Suppressor macrophage treated with lipopolysaccharide for 4 hours (primary cell): ENCODE data around the gene EPS15.
"Not testable (repeated sequence)": the region's sequence is repeated elsewhere in the genome, so short reads cannot be mapped to it uniquely, and the experiment has no call there.

Experiments
- DNase-seq: peaks from one replicate; pipeline ENCODE4 v3.0.0-alpha.2; 2020

The EPS15 gene

DNA sequence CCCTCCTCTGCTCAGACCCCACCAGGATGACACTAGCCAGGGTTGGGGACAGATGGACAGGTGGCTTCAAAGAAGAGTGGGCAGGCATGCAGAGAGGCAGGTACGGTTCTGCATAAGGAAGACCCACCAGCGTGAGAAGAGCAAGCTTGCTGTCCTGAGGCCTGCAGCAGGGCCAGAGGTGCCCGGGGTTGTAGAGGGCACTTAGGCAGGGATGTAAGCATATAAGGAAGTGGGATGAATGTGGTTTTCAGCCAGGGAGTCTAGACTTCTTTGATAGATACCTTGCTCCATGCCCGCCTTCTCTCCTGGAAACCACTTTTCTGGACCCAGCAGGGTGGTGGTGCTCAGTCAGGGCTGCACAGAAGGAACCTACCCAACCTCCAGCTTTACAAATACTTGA is 190.1 kb downstream of the EPS15 start:
- no peak for DNase-seq

DNA sequence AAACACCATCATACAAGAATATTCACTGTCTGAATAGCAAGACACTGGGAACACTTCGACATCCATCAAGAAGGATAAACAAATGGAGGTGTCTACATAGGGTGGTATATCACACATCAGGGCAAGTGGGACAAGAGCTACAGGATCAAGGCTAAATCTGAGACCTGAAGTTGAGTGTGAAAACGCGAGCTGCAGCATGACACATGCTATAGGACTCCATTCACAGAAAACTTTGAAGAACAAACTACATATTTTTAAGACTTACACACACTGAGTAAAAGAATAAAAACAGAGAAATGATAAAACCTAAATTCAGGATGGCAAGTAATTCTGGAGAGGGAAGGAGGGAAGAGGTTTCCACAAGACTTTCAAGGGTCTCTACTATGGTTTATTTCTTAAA is 190.8 kb downstream of the EPS15 start:
- no peak for DNase-seq

DNA sequence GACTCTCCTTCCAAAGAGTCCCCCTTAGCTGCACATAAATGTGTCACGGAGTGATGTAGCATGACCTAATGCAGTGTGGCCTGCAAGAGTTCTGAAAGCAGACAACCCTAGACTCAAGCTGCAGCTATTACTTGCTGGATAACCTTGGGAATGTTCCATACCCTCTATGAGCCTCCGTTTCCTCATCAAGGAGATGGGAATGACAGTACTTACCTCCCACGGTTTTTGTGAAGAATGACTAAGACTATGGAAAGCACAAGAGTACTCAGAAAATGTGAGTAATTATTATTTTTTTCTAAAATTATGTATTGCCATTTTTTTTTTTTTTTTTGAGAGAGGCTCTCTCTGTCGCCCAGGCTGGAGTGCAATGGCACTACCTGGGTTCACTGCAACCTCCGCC is 191.7 kb downstream of the EPS15 start:
- DNase-seq = peak; percentile 35

DNA sequence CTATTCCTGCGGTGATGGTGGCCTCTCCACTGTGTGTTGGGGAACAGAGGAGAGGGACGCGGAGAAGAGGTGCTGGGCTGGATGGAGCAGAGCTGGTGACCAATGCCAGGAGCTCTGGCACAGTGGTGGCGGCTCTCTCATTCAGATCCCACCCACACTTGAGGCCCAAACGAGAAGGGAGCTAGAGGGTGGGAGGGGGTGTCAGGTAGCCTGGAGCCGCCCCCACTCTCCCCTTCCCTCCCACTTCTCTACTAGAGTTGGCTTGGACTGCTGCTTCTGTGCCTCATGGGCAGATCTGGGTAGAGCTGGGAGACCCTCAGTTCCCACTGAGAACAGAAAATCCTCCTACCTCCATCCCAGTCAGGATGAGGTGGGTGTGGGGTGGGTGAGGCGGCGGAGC is 192.2 kb downstream of the EPS15 start:
- no peak for DNase-seq

DNA sequence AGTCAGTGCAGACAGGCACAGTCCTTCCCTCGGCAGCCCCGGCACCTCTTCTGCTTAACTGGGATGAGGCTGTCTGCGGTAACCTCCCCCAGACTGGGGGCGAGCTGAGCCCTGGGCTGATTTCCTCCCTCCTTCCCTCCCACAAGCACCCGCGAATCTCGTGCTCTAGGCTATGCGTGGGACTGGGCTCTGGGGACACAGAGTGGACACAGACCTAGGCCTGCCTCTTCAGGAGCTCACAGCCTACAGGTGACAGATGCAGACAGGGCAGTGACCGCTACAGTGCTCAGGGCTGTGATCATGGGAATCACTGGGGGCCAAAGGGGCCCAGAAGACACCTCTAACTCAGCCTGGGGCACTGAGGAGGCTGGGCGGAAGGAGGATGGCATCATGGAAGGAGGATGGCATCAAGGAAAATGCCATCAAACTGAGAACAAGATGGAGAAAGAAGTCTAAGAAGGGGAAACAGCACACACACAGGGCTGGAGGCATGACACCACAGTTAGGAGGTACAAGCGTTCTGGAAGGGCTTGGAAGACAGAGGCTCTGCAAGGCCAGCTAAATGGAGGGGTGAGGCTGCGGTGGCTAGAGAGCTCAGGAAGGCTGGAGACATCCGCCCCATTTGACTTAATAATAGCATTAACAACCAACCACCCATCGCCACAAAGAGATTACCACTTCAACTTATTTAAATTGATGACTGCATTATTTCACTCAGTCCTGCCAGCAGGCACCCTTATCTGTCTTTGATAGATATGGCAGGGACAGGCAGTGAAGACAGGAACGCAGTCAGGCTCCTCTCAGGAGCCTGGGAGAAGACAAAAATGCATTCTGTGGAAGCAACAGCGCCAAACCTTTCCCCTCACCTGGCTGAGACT is 192.9 kb downstream of the EPS15 start:
- DNase-seq = no peak

- DNase-seq = no peak
Measured at GRCh38 chr1:51325391-51325790, 193.7 kb downstream of the EPS15 start.

- DNase-seq = not testable (repeated sequence)
Measured at GRCh38 chr1:51325011-51325385, 194.1 kb downstream of the EPS15 start.

- DNase-seq = no peak
Measured at GRCh38 chr1:51324251-51325010, 194.6 kb downstream of the EPS15 start.

DNA sequence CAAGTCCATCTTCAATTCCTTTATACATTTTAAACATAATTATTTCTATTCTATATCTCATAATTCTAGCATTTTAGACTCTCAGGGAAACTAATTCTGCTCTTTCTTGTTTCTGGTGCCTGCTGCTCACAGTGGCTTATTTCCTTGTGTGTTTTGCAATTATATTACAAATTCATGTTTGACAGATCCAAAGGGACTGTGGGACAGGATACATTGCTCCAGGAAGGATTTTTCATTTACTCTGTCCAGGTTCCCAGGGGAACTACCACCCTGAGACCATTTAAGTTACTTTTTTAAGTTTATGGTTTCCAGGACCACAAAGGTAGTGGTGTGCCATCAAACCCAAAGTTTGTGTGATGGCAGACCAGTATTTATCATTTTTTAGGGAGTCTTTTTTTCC is 195.3 kb downstream of the EPS15 start:
- no peak for DNase-seq

DNA sequence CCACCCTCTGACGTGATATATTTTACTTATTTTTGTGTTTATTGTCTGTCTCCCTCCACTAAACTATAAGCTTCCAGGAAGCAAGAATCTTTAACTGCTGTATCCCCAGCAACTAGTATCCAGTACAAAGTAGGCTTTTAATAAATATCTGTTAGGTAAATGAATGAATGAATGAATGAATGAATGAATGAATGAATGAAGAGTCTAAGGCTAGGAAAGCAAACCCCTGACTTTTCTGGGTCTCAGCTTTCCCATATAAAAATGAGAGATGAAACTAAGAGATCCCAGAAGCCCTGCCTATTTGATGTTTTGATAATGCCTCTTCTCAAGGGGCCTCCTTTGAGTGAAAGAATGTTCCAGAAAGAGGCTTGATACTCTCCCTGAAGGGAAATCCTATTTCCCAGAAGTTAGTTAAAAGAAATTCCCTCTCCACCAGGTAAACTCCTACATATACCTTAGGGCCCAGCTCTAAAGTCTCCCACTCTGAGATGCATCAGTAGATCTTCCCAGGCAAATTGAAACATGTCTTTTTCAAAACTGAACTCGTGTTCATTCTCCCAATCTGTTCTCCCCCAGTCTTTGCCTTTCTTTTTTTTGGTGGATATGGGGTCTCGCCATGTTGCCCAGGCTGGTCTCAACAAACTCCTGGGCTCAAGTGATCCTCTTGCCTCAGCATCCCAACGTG is 196.5 kb downstream of the EPS15 start:
- DNase-seq = no peak

DNA sequence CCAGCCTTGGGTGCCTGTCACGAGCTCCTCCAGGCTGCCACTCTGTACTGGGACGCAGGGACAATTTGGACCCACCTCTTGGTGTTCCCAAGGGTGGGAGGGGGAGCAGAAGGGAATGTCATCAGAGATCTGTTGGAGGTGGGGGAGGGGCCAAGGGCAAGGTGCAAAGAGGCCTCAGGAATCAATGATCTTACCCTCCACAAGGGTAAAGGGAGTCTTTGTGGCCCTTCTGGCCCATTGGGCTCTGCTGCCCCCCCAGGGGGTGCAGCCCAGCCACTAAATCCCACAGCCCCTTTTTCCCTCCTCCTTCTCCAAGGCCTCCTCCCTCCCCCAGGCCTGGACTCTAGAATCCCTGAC is 197.2 kb downstream of the EPS15 start:
- DNase-seq = no peak

DNA sequence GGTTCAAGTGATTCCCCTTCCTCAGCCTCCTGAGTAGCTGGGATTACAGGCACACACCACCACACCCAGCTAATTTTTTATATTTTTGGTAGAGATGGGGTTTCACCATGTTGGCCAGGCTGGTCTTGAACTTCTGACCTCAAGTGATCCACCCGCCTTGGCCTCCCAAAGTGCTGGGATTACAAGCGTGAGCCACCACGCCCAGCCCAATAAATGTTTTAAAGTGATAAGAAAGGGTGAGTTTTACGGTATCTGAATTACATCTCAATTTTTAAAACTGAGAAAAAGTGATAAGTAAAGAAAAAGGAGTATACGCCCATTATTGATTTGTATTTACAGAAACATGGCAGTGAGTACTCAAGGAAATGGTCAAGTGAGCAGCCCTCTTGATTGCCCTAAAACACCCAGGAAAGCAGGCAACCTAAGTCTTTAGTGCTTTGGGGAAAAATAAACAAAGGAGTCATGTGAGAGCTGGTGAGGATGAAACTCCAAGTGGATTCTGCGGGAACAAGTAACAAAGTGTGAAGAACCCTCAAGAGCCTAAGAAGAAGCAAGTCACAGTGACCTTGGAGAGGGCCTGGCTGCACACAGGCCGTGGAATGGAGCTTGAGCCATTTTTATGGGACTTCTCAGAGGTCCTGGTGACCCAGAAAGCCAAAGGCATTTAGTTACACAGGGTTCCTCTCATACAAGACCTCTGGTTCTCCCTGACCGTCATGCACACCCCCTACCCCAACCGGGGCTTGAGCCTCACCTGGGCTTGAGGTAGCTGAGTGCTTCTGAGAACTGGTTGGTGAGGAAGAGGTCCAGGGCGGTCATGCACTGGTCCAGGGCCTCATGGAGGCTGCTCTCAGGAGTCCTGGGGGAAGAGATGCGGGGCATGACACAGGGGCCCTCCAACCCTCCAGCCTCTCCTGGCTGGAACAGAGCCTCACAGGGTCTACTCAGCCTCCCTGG is 197.8 kb downstream of the EPS15 start:
- DNase-seq = no peak

- DNase-seq = no peak
Measured at GRCh38 chr1:51317798-51318197, 201.3 kb downstream of the EPS15 start.

GRCh38 chr1:51316846-51317120 is 202.3 kb downstream of the EPS15 start:
- DNase-seq = no peak

GRCh38 chr1:51316113-51316845 is 202.8 kb downstream of the EPS15 start:
- no peak for DNase-seq

GRCh38 chr1:51314974-51315373 is 204.1 kb downstream of the EPS15 start:
- no peak for DNase-seq

GRCh38 chr1:51313961-51314777 is 204.9 kb downstream of the EPS15 start:
- peak; percentile 40 for DNase-seq

GRCh38 chr1:51313268-51313852 is 205.7 kb downstream of the EPS15 start:
- DNase-seq = no peak

- no peak for DNase-seq
Measured at GRCh38 chr1:51312718-51313117, 206.3 kb downstream of the EPS15 start.

GRCh38 chr1:51311826-51312225 is 207.2 kb downstream of the EPS15 start:
- no peak for DNase-seq
